HG03342 (cell line): Measurements from ENCODE around the gene LRRC71.
"Not testable (repeated sequence)": the region's sequence is repeated elsewhere in the genome, so short reads cannot be mapped to it uniquely, and the experiment has no call there.

Experiments used
- ATAC-seq: cut with Tn5 transposase; IDR thresholded peaks from one replicate; pipeline ENCODE4 v1.9.1; 2021; ENCODE audit warnings: mild to moderate bottlenecking, moderate library complexity; ENCODE audit not compliant: unreplicated experiment

LRRC71 gene

GRCh38 chr1:156926695-156927094, 6.3 kb downstream of the LRRC71 start:
- ATAC-seq: not testable (repeated sequence)

- no peak for ATAC-seq
Measured at GRCh38 chr1:156927215-156928042, 7.0 kb downstream of the LRRC71 start.

GRCh38 chr1:156928043-156928602, 7.7 kb downstream of the LRRC71 start:
- ATAC-seq: no peak

GRCh38 chr1:156929596-156930238, 9.3 kb downstream of the LRRC71 start:
- ATAC-seq: no peak

- ATAC-seq: no peak
Measured at GRCh38 chr1:156930483-156930882, 10.1 kb downstream of the LRRC71 start.

GRCh38 chr1:156931211-156931952, 10.9 kb downstream of the LRRC71 start:
- no peak for ATAC-seq

GRCh38 chr1:156931974-156932710, 11.7 kb downstream of the LRRC71 start:
- no peak for ATAC-seq

GRCh38 chr1:156933136-156933535, 12.7 kb downstream of the LRRC71 start:
- no peak for ATAC-seq

- no peak for ATAC-seq
Measured at GRCh38 chr1:156935505-156936128, 15.2 kb downstream of the LRRC71 start.

- no peak for ATAC-seq
Measured at GRCh38 chr1:156936191-156936590, 15.8 kb downstream of the LRRC71 start.

- no peak for ATAC-seq
Measured at GRCh38 chr1:156936721-156937220, 16.3 kb downstream of the LRRC71 start.

GRCh38 chr1:156937883-156938282, 17.5 kb downstream of the LRRC71 start:
- no peak for ATAC-seq

- no peak for ATAC-seq
Measured at GRCh38 chr1:156938813-156939212, 18.4 kb downstream of the LRRC71 start.

GRCh38 chr1:156939786-156940334, 19.4 kb downstream of the LRRC71 start:
- ATAC-seq: no peak

GRCh38 chr1:156941675-156942074, 21.2 kb downstream of the LRRC71 start:
- ATAC-seq: no peak

GRCh38 chr1:156942176-156942575, 21.7 kb downstream of the LRRC71 start:
- ATAC-seq: no peak

GRCh38 chr1:156942576-156942975, 22.1 kb downstream of the LRRC71 start:
- ATAC-seq: no peak

- no peak for ATAC-seq
Measured at GRCh38 chr1:156943756-156944155, 23.3 kb downstream of the LRRC71 start.

- ATAC-seq: no peak
Measured at GRCh38 chr1:156944268-156944667, 23.8 kb downstream of the LRRC71 start.

- ATAC-seq: no peak
Measured at GRCh38 chr1:156944848-156945247, 24.4 kb downstream of the LRRC71 start.
